GM19455 (cell line): ENCODE measurements around the gene MBOAT2.

Source experiments
- ATAC-seq: cut with Tn5 transposase; IDR thresholded peaks from one replicate; pipeline ENCODE4 v1.9.1; 2021; ENCODE audit not compliant: unreplicated experiment

MBOAT2 gene

DNA sequence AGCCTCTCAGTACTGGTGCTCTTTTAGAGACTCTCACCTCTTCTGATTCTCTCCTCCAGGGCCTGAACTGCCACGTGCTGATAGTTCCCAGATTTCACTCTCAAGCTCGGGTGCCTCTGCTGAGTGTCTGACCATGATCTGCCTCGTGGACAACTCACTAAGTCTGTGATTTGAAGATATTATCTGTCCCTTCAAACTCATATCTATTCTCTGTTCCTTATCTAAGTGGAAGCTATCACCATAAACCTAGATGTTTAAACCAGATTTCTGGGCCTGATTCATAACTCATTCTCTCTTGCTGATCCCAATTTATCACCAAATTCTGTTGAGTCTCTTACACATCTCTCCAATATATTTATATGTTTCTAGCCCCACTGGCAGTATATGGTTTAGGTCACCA lies 136.1 kb downstream of the MBOAT2 start:
- no peak for ATAC-seq

DNA sequence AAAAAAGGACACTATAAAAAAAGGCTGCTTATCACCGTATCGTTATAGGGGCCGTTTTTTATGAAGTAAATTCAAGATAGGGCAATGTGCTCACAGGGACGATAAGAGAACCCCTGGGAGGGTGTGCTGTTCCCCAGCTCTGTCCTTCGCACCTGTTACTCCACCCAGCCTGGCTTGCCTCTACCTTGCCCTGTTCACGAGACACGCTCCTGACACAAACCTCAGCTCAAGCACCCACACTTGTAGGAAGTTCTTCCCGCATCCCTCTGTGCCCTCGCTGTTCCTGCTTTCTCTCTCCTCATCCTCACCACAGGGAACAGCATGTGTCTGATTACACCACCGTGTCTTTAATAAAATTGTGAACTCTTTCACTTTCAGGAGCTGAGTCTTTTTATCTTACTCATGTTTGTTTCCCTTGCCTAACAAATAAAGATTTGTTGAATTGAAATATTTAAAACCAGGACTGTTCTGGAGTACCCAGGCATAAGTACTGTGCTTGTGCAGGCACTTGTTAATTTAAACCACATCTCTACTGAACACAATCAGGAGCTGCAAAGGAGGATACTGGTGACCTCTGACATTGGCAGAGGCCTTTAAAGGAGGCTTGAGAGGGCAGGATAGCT lies 140.0 kb downstream of the MBOAT2 start:
- ATAC-seq, result no peak

DNA sequence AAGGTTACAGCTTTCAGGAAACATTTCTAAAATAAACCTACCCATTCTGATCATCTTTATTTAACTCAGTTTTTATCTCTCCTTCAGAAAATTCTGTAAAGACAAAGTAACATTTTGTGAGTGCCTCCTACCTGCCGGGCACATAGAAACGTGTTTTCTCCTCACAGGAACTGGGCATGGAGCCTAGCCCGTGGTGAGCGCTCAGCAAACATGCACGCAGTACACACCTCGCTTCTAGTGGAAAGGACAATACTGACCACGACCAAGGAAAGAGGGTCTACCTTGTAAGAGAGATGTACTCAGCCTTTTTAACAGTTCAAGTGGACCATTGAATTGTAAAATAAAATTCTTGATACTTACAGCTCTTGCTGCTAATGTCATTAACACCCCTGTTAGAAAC lies 141.3 kb downstream of the MBOAT2 start:
- ATAC-seq, result no peak

DNA sequence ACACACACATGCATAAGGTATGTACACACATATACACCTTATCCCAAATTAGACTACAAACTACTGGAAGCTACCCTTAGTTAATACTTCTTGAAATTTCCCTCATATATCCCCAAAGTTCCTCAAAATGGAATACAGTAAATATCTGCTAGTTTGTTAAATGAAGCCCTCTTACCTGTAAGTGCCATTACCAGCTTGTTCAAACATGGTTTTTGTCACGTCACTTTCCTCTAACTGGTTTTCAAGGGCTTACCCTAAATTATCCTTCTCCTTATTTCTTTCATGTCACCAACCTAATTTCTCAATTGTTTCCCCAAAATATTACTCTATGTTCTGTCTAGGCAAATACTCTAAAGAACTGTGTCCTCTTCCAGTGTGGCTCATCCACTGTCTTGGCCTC lies 141.7 kb downstream of the MBOAT2 start:
- ATAC-seq, result no peak

DNA sequence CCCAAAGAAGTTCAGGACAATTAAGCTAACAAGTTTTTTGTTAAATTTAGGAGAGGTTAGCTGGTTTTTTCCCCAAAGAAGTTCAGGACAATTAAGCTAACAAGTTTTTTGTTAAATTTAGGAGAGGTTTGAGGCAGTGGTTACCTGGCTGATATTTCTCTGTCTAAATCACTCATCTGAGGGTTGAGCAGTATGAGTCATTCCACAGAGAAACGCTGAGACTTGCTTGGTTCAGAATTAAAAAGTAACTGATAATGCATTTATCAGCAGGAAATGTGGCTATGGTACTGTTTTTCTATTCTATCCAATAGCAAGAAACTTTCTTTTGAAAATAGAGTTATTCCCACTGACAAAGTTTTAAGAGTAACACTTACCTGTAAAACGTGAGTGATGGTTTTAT lies 143.2 kb downstream of the MBOAT2 start:
- ATAC-seq, result no peak

DNA sequence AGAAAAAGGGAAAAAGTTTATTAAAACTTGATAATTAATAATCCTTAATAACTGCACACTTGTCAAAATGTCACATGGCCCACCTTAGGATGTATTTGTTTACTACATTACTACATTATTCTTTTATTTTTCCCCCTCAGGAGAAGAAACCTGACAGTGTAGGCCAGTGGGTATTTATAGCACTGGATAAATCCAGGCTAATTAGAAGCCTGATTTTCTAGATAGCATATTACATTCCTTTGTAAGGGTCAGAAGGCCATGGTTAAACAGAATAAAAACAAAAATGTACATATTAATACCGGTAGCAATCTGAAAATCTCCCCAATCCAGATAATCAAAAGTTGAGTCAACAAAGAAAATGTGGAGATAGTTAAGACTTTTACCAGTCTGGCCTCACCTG lies 144.6 kb downstream of the MBOAT2 start:
- ATAC-seq, result no peak

DNA sequence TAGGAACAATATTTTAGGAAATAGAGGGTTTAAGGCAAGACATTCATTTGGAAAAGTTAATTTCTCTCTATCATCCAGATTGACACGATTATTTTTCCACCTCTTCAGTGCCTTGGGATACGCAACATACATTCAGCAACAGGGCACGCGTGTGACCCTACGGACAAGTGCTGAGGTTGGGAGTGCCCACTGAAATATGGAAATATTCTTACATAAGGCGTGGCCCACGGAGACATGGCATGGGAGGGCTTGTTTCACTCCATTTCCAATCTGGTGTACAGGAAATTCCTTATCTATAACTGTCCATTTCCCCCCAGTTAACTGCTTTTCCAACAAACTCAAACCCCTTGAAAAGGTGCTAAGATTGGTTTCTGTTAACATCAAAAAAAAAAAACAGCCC lies 145.2 kb downstream of the MBOAT2 start:
- ATAC-seq, result no peak

DNA sequence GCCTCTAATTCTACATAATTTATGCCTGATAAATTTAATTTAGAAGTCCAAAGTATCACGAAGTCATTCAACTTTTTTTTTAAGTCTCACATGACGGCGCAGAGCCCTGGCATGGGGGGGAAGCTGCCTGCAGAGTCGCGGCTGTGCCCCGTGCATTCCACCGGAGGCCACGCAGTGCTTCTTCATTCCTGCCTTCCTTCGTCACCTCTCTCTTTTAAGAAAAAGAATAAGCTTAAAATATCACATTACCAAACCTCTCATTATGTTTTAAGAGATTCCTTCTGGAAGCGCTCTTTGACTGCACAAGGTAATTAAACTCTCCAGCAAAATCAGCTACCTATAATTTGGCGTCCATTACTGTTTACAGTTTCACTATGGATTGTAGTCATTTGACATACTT lies 145.8 kb downstream of the MBOAT2 start:
- no peak for ATAC-seq

DNA sequence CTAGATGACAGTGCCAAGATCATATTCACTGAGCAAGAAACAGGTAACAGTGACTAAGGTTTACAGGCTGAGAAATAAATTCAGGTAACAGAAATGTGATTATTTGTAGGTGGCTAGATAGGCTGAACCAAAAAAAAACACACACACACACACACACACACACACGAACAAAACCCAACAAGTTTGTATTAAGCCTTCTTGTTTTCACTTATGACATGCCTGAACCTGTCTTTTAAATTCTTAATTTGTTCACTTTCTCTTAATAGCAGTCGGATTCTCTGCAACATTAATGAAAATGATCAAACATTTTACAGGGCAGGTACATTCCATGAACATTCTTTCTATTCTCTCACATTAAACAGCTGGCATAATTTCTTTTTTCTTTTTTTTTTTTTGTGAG lies 147.3 kb downstream of the MBOAT2 start:
- no peak for ATAC-seq

DNA sequence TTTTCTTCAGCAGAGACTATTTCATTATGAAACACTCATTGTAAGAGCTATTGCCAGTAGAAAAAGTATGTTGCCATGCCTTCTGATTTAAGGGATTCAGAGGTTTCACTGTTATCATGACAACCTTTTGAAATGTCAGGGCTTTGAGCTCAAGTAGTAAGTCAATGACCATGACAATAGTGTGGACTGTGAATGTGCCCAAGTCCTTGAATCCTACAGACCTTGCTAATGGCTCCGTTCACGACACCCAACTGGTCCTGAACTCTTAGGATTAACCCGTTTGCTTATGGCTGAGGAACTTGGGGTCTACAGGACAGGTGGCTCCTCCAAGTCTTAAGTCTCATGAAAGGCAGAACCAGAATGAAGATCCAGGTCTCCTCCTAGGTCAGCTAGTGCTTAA lies 148.5 kb downstream of the MBOAT2 start:
- ATAC-seq, result no peak

DNA sequence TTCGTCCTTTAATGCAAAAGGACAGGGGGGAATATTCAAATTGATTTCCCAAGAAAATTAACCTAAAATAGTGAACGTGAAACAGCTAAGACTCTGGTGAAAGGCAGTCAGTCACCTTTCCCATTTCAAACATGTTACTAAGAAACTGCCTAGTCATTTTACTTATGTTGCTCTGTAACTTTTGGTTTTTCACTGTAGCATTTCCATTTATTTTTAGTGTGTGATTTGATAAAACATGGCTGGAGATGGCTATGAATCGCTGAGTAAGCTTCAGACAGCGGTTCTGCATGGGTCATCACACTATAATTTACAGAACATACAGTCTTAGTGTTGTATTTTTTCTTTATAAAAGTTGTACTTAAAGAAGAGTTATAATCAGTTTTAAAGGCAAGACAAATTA lies 150.1 kb downstream of the MBOAT2 start:
- no peak for ATAC-seq

DNA sequence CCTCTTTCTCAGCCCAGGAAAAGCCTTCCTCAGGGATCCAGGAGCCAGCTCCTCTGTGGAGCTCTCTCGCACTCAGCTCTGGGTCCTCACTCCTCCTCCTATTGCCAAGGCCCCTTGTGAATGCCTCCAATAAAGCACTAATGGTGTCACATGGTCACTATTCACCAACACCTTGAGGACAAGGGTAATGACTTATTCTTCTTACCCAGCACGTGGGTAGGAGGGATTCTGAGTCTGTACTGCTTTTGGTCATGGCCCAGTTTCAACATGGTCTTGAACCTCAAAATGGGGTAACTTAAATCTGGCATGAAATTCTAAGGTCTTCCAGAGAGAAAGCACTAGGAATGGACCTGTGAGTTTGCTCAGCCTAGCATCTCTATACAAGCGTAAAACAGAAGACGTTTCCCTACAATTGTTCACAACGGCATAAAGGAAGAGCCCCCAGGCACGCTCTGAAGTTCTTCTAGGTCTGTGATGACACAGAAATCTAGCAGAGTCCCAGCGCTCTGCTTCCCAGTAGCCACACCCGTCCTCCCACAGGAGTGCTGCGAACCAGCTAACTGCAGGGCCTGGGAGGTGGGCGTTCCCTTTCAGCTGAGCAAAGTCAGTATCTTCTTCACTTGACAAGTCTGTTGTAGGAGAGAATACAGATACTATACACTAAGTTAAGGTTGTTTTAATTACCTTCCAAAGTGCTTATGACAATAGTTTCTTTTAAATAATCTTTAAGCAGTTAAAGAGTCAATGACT lies 151.5 kb downstream of the MBOAT2 start:
- ATAC-seq, result no peak

DNA sequence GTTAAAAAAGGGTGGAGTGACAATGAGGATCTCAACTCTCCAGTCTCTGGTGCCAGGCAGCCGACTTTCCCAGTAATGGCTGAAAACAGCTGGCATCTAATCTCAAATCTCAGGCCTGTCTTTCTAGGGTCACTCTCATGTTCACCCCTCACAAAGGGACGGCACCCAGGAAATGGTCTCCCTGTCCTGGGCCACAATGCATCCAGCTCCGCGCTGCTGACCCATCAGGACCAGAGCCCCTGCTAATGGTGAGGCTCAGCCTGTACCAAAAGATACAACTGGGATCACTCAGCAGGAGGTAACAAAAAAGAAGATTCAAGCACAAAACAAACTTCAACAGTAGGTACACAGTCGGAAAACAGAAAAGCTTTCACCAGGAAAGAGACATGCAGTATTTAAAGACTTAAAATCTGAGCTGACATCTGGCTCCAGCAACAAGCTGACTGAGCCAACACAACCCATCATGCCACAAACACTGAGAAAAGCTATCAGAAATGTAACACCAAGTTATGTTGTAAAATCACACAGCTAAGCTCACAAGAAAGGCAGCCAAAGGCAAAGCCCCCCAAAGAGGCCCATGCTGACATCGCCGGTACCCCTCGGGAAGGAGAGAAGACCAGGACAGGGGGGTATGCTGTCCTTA lies 152.5 kb downstream of the MBOAT2 start:
- ATAC-seq, result no peak

DNA sequence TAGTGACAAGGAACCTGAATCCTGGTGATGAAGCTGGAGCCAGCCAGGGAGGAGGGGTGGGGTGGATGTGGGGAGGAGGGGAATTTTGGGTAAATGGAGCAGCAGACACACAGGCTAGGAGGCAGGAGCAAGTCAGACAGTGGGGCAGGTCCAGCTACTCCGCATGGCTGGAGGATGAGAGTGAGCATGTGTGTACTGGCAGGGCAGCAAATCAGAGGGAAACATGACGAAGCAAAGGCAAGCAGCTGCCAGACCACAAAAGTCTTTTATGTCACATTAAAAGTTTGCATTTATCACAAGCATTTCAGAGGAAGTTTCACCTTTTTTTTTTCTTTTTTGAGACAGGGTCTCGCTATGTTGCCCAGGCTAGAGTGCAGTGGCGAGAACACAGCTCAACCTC lies 154.2 kb downstream of the MBOAT2 start:
- no peak for ATAC-seq

DNA sequence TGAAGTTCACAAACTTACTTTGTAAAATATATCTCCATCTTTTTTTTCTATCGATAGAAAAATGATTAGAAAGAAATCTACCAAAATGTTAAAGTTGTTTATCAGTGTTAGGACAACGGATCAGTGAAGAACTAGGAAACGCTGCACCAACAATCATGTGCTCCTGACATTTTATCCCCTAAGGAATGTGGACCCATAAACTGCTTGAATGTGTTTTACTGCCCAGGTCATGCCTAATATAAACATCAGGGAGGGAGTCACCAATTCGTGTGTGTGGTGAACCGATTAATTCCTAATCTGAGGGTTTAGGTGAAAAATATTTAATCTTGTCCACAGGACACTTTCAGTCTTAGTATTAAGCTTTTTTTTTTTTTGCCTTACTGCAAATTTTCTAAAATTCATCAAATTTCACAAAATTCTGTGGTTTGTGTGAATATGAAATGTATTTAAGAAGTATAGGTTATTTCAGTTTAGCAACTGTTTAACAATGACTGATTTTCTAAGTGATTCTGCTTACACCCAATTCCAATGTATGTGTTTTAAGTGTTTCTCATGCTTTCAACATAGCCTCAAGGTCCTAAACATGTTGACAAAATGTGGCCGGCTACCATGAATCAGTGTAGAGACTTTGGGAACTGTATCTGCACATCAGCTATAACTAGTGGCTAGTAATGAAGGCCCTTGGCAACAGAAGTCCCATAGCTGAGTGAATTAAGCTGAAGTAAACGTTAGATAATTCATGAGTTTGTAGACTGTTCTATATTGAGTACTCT lies 155.0 kb downstream of the MBOAT2 start:
- ATAC-seq, result no peak

DNA sequence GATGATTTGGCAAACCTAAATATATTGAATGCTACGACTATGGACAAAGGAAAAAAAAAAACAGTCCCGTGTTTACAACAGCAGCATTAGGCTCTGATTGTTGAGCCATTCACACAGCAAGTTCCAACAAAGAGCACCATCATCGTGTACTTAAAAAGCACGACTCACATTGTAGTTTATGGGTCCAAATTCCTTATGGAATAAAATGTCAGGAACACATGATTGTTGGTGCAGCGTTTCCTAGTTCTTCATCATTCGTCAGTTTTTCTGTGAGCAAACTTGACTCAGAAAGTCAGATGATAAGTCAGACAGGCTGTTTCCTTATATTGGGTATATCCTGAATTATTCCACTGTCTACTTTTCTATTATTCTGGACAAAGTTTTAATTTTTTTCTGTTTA lies 156.1 kb downstream of the MBOAT2 start:
- ATAC-seq, result no peak

DNA sequence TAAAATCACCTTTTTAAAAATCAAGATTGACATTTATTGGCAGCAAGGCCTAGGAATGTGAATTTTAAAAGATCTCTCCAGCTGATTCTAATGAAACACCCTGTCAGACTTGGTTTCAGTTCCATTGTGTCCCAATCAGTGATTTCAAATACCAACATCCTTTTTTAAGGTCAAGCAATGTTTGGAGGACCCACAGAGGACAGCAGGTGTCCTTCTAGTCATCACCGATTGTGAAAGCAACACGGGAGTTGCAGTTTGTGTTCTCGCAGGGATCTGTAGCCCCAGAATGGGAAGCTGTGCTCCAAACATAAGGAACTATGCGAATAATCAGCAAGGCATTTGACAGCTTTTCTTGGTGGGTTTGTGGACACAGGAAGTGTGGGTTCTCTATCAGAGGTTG lies 161.6 kb downstream of the MBOAT2 start:
- ATAC-seq, result no peak

DNA sequence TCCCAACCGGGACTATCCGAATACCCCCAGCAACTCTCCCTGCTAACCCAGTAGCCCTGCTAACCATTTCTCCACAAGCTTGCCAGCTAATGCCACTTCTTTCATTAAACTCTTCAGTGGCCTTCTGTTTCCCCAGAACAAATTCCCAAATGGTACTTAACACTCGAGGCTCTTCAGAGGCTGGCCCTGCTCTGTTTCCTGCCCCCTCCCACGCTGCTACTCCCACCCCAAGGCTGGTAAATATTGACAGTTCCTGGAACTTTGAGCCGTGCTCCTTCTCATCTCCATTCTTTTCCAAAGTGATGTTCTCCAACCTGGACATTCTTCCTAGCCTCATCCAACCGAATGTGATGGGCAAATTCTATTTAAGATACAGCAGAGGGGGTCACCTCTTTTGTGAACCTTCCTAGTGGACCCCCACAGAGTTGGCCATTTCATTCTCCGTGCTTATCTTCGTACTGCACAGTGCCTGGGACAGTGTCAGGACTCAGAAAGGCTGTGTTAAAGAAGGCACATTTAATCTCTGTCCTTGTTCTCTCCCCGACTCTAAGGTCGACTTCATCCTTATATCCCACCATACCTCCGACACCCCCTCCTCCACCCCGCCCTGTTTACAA lies 162.9 kb downstream of the MBOAT2 start:
- ATAC-seq, result no peak

DNA sequence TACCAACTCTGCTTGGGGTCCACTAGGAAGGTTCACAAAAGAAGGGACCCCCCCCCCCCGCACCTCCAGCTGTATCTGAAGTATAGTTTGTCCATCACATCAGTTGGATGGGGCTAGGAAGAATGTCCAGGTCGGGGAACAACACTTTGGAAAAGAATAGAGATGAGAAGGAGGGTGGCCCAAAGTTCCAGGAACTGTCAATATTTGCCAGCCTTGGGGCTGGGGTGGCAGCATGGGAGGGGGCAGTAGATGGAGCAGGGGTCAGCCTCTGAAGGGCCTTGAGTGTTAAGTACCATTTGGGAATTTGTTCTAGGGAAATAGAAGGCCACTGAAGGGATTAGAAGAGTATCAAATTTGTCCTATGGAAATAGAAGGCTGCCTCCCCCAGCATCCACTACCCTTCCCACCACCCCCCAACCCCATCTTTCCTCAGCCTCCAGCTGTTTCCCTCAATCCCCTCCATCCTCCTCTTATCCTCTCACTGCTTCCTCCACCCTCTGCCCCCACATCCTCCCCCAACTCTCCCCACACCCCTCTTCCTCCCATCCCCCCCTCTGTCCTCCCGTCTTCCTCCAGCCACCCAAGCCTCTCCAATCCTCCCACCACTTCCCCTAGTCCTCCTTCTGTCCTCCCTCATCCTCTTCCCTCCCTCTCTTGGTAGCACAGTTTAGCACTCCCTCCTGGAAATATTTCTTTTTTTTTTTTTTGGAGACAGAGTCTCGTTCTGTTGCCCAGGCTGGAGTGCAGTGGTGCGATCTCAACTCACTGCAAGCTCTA lies 164.1 kb downstream of the MBOAT2 start:
- no peak for ATAC-seq

DNA sequence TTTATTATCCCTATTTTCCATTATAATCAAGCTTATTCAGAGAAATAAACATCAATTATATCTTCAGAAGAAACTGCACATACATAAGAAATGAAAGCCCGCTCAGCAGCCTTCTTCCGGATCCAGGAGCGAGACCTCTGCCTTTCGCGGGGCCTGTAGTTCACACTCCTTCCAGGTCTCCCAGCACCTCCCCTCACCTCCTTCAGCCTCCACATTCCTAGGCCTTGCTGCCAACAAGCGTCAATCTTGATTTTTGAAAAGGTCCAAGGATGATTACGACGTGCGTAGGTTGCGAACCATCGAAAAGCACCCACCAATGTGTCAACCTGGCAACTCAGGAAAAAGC lies 165.7 kb downstream of the MBOAT2 start:
- no peak for ATAC-seq
